ENCODE data around the gene DOK6. TPM values are rescaled to one million over a fixed set of nuclear protein-coding genes. Genes with fewer than 3 reads are reported as not detected.

The DOK6 gene
- total and polyA plus RNA-seq, 9 of the 15 experiments (the other 6 are each of a cell fraction or from before 2014, with no cell fraction given): not detected

- H3K79me2 ChIP-seq (ENCODE audit: control insufficient read depth, insufficient read depth, low read length): no peaks in the 10 kb centered on the region
- H2AFZ ChIP-seq (ENCODE audit: low read depth, low read length): no peak overlapping the region
- no peak overlapping the region for H3K27ac ChIP-seq (ENCODE audit: extremely low read depth, low read depth, low read length)
- no peaks in the 10 kb centered on the region for H3K9me3 ChIP-seq (replicated peaks; ENCODE audit: control insufficient read depth, insufficient read depth, low read depth, low read length)
- ChIA-PET CTCF (ENCODE audit: low intra/inter-chr PET ratio) (no interaction called here), POLR2A (no interaction called here)
- BruUV-seq (replicated peaks): no TSS peak
- no peaks in the 10 kb centered on the region for H3K27me3 ChIP-seq (ENCODE audit: control insufficient read depth in 2 of 2, insufficient read depth in 2 of 2, low read length in 2 of 2)
- H3K36me3 ChIP-seq (ENCODE audit: control insufficient read depth, insufficient read depth, low read length): no peaks in the 10 kb centered on the region
- no peak for ATAC-seq
- H3K4me3 ChIP-seq: no peak overlapping the region
- H3K4me2 ChIP-seq (ENCODE audit: insufficient read depth, low read length): no peak overlapping the region
- FAIRE-seq: no peak
- in situ Hi-C loops (cut with MboI) (no loop called here), intact Hi-C loops (cut with micrococcal nuclease) (no loop called here)
- DNase-seq (ENCODE audit: extremely low read depth in 1 of 4, low spot score in 3 of 4): no peak
- 0% methylated on average over 1 of the region's 1 CpG for WGBS (ENCODE audit: insufficient coverage, low coverage, missing lambda C conversion rate)
- H3K9ac ChIP-seq (ENCODE audit: insufficient read depth in 1 of 2, low read depth in 2 of 2, low read length in 2 of 2): no peak overlapping the region
- no peaks in the 10 kb centered on the region for H3K4me1 ChIP-seq (replicated peaks in 1 of 2; ENCODE audit: control insufficient read depth in 2 of 2, insufficient read depth in 2 of 2, low read length in 2 of 2)
- no peaks in the 10 kb centered on the region for H4K20me1 ChIP-seq (replicated peaks; ENCODE audit: control insufficient read depth, insufficient read depth, low read length)
- no peaks in the 10 kb centered on the region for H3K9me1 ChIP-seq (ENCODE audit: control insufficient read depth, insufficient read depth, low read length)
- TF ChIP-seq AFF1 (IDR thresholded peaks at IDR 0.05; ENCODE audit: low read depth in 1 of 2, partially characterized antibody in 2 of 2) (no peak), BRF1 (IDR thresholded peaks at IDR 0.05; ENCODE audit: borderline replicate concordance, extremely low read depth, insufficient read length) (no peak), ETS2 (tag; IDR thresholded peaks at IDR 0.05; ENCODE audit: borderline replicate concordance, poor library complexity, severe bottlenecking) (no peak), RBM39 (optimal IDR thresholded peaks at IDR 0.05; ENCODE audit: low read depth, low read length) (no peak), NCOA1 (IDR thresholded peaks at IDR 0.05; ENCODE audit: low read depth) (no peak), HNRNPH1 (optimal IDR thresholded peaks at IDR 0.05; ENCODE audit: low read depth, low read length) (no peak), ZNF717 (CRISPR knock-in tag; IDR thresholded peaks at IDR 0.05) (no peak), ATF7 (IDR thresholded peaks at IDR 0.05) (no peak), E2F4 (CRISPR knock-in tag; IDR thresholded peaks at IDR 0.05; ENCODE audit: low read depth) (no peak), NFRKB (IDR thresholded peaks at IDR 0.05; ENCODE audit: low read depth) (no peak), TCF15 (CRISPR knock-in tag; IDR thresholded peaks at IDR 0.05) (no peak), ZNF696 (CRISPR knock-in tag; conservative IDR thresholded peaks at IDR 0.05) (no peak), HOMEZ (CRISPR knock-in tag; IDR thresholded peaks at IDR 0.05) (no peak), ID3 (CRISPR knock-in tag; IDR thresholded peaks at IDR 0.05) (no peak), ID3 (tag; IDR thresholded peaks at IDR 0.05) (no peak)
Observed at GRCh38 chr18:69730664-69731063, 330.0 kb downstream of the DOK6 start.
